K562 (cell line): ENCODE results near the gene RAB3GAP2. TPM values are rescaled to one million over a fixed set of nuclear protein-coding genes. Genes with fewer than 3 reads are reported as not detected.

ENCODE experiments used
- ARHGAP35 ChIP-seq: fragments of 450-650 bp; IDR thresholded peaks from 2 replicates; pipeline ENCODE4 v1.6.1; 2018; ENCODE audit not compliant: partially characterized antibody
- ATF2 ChIP-seq: sonication (generic); formaldehyde crosslinking; IDR thresholded peaks from 2 replicates; pipeline ENCODE4 v1.8.1; 2022; ENCODE audit warnings: missing genetic modification reagents
- CREB3L1 ChIP-seq: fragments of 450-650 bp; IDR thresholded peaks from 2 replicates; pipeline ENCODE4 v1.6.1; 2014; ENCODE audit warnings: low read depth, mild to moderate bottlenecking, moderate library complexity, borderline replicate concordance
- E2F6 ChIP-seq, 2 experiments: IDR thresholded peaks; 2 replicates each; pipeline ENCODE4 v1.6.1; 2011; ENCODE audit warnings: borderline replicate concordance in 1 of 2, control low read depth in 1 of 2, low read depth in 1 of 2, low read length in 1 of 2, mild to moderate bottlenecking in 1 of 2, mixed read lengths in 1 of 2, moderate library complexity in 1 of 2; ENCODE audit not compliant: insufficient read depth in 1 of 2, insufficient read length in 1 of 2, poor library complexity in 1 of 2, severe bottlenecking in 1 of 2; ENCODE audit errors: extremely low read depth in 1 of 2
- L3MBTL2 ChIP-seq: fragments of 450-650 bp; IDR thresholded peaks from 2 replicates; pipeline ENCODE4 v1.6.1; 2016; ENCODE audit warnings: mild to moderate bottlenecking, moderate library complexity
- PHB ChIP-seq: fragments of 250-450 bp; sonication (Bioruptor Pico); IDR thresholded peaks from 2 replicates; pipeline ENCODE4 v1.5.0; 2021
- RAD51 ChIP-seq: fragments of 450-650 bp; IDR thresholded peaks from 2 replicates; pipeline ENCODE4 v1.7.1; 2016; ENCODE audit warnings: low read depth, mild to moderate bottlenecking, borderline replicate concordance
- TEAD1 ChIP-seq, 2 experiments: fragments of 450-650 bp in 1 of 2; sonication (generic) in 1 of 2; formaldehyde crosslinking; IDR thresholded peaks; 2 replicates each; pipeline versions ENCODE4 v1.4.0 to v1.8.0; 2020 to 2022; ENCODE audit warnings: mild to moderate bottlenecking in 2 of 2, missing genetic modification reagents in 1 of 2
- USF2 ChIP-seq: sonication (generic); formaldehyde crosslinking; IDR thresholded peaks from 2 replicates; pipeline ENCODE4 v1.5.0; 2020; ENCODE audit warnings: missing genetic modification reagents
- ZNF316 ChIP-seq: fragments of 450-650 bp; IDR thresholded peaks from 2 replicates; pipeline ENCODE4 v1.6.1; 2016
- polyA plus RNA-seq, 8 experiments: library from polyadenylated mRNA; depleted of rRNA in 4 of 8; stranded (reverse) in 5 of 8; unstranded in 3 of 8; fragments of >200 nt; fragmentation: Nextera tagmentation in 2 of 8; fragmentation: Illumina TruSeq in 1 of 8; extraction: Ambion mirVana in 2 of 8; extraction: Trizol in 1 of 8; gene quantifications; 2 replicates each; pipeline versions ENCODE4 v1.2.1 to v1.2.3, GENCODE V29; 2011 to 2014; ENCODE audit warnings: inconsistent platforms in 1 of 8, missing spikeins in 1 of 8
- total RNA-seq, 7 experiments: library from RNA; depleted of rRNA in 6 of 7; stranded (reverse); fragments of >200 nt in 6 of 7; fragmentation: Illumina TruSeq in 2 of 7; extraction: Trizol in 2 of 7; gene quantifications; 2 replicates each; pipeline versions ENCODE4 v1.2.1 to v1.2.3, GENCODE V29; 2011 to 2021; ENCODE audit warnings: low replicate concordance in 1 of 7
- TF ChIP-seq, protein P1 (sequence below), 3 experiments: fragments of 200-800 bp in 1 of 3; sonication (Bioruptor generic) in 1 of 3; sonication (generic) in 1 of 3; formaldehyde crosslinking in 1 of 3; IDR thresholded peaks; 2 replicates each; pipeline versions ENCODE4 v1.6.1 to v1.8.0; 2016 to 2022; ENCODE audit warnings: mild to moderate bottlenecking in 2 of 3, missing compliant biosample characterization in 2 of 3, missing genetic modification characterization in 2 of 3, missing genetic modification reagents in 1 of 3

Gene RAB3GAP2
- total and polyA plus RNA-seq, 9 of the 15 experiments (the other 6 are each of a cell fraction or from before 2014, with no cell fraction given) = 14.1 to 69.1 (median 32.2) TPM

- TF ChIP-seq, protein P1, sequence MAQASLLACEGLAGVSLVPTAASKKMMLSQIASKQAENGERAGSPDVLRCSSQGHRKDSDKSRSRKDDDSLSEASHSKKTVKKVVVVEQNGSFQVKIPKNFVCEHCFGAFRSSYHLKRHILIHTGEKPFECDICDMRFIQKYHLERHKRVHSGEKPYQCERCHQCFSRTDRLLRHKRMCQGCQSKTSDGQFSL (CRISPR knock-in tag; IDR thresholded peaks at IDR 0.05) = no peak
- TF ChIP-seq, protein P1 (tag; IDR thresholded peaks at IDR 0.05) = no peak
- peak; percentile 64 for TF ChIP-seq RAD51
- TF ChIP-seq USF2 (CRISPR knock-in tag) = peak; percentile 86
- no peak for TF ChIP-seq CREB3L1
- peak; percentile 48 to 77 for TF ChIP-seq E2F6 (IDR thresholded peaks at IDR 0.05; ENCODE audit: borderline replicate concordance in 1 of 2, extremely low read depth in 1 of 2, insufficient read depth in 1 of 2, insufficient read length in 1 of 2, low read depth in 1 of 2, low read length in 1 of 2, poor library complexity in 1 of 2, severe bottlenecking in 1 of 2)
- TF ChIP-seq PHB (CRISPR knock-in tag) = no peak
- peak; percentile 88 for TF ChIP-seq L3MBTL2
- no peak for TF ChIP-seq TEAD1 (CRISPR knock-in tag; IDR thresholded peaks at IDR 0.05)
- no peak for TF ChIP-seq ATF2
- no peak for TF ChIP-seq ARHGAP35
- TF ChIP-seq ZNF316 = peak; percentile 39; the same call in 1 of the 2 replicates
Measured at GRCh38 chr1:220287129-220287528, 14.9 kb upstream of the RAB3GAP2 start (continued).
